Colonic mucosa (tissue), 4 donors: ENCODE results near the gene CACHD1. TPM values are rescaled to one million over a fixed set of nuclear protein-coding genes. Genes with fewer than 3 reads are reported as not detected.

Experiments
- DNase-seq: peaks from one replicate; pipeline ENCODE4 v3.0.0-alpha.2; 2020
- H3K27ac ChIP-seq: fragments of 200-600 bp; one replicate; pipeline ENCODE4 v1.8.0; 2021
- H3K27me3 ChIP-seq: fragments of 200-600 bp; one replicate; pipeline ENCODE4 v1.8.0; 2021
- H3K36me3 ChIP-seq: fragments of 200-600 bp; one replicate; pipeline ENCODE4 v1.8.0; 2021
- H3K4me1 ChIP-seq: fragments of 200-600 bp; one replicate; pipeline ENCODE4 v1.8.0; 2021; ENCODE audit warnings: mild to moderate bottlenecking
- H3K4me3 ChIP-seq: fragments of 200-600 bp; one replicate; pipeline ENCODE4 v1.8.0; 2021
- H3K9ac ChIP-seq, 2 donors: one replicate each; pipeline ENCODE4 v1.7.0; 2013; ENCODE audit warnings: control low read depth in 2 of 2, low read depth in 2 of 2, low read length in 2 of 2
- H3K9me3 ChIP-seq: fragments of 200-600 bp; one replicate; pipeline ENCODE4 v1.8.0; 2021
- CTCF ChIP-seq: fragments of 200-600 bp; IDR thresholded peaks from one replicate; pipeline ENCODE4 v1.8.0; 2022; ENCODE audit warnings: antibody characterized with exemption, mild to moderate bottlenecking
- intact Hi-C: fragments of 100-400 bp; cut with DNase I; formaldehyde crosslinking; loops from one replicate; pipeline ENCODE4 v1.14.1; 2022
- total RNA-seq, 2 donors: library from RNA; stranded (reverse); fragmentation: NEBNext Ultra II Directional in 1 of 2; extraction: Animal tissue kit (Norgen Biotek cat#: 25700) in 1 of 2; gene quantifications; one replicate each; pipeline ENCODE4 v1.2.1, GENCODE V29; 2021
- donor health status: healthy.
- donor health status: DM: no; HTN: no; CAD: no.
- donor health status: DM: no; HTN: no; CAD: no.

The CACHD1 gene
- total RNA-seq, 2 donors from 2014 or later: 1.5 to 2.0 TPM

GRCh38 chr1:64426681-64427080 is 43.2 kb upstream of the CACHD1 start:
- no peak for TF ChIP-seq CTCF
- no peaks in the 10 kb centered on the region for H3K36me3 ChIP-seq
- intact Hi-C loops: no loop called here
- no peaks in the 10 kb centered on the region for H3K9me3 ChIP-seq
- H3K27ac ChIP-seq: no peak overlapping the region
- DNase-seq: no peak
- H3K27me3 ChIP-seq: no peaks in the 10 kb centered on the region
- no peaks in the 10 kb centered on the region for H3K4me1 ChIP-seq
- no peak overlapping the region for H3K4me3 ChIP-seq
- no peak overlapping the region for H3K9ac ChIP-seq

GRCh38 chr1:64427879-64428278 is 42.0 kb upstream of the CACHD1 start:
- intact Hi-C loops: no loop called here
- Histone ChIP-seq H3K27ac (no peak overlapping the region), H3K27me3 (no peaks in the 10 kb centered on the region), H3K4me3 (no peak overlapping the region), H3K4me1 (no peaks in the 10 kb centered on the region), H3K9ac (no peak overlapping the region), H3K9me3 (no peaks in the 10 kb centered on the region), H3K36me3 (no peaks in the 10 kb centered on the region)
- TF ChIP-seq CTCF: no peak
- no peak for DNase-seq

GRCh38 chr1:64433308-64433707 is 36.6 kb upstream of the CACHD1 start:
- TF ChIP-seq CTCF: no peak
- no peak overlapping the region for H3K9ac ChIP-seq
- DNase-seq: no peak
- intact Hi-C loops: no loop called here
- H3K27me3 ChIP-seq: no peaks in the 10 kb centered on the region
- H3K4me3 ChIP-seq: no peak overlapping the region
- H3K4me1 ChIP-seq: no peaks in the 10 kb centered on the region
- H3K36me3 ChIP-seq: no peaks in the 10 kb centered on the region
- H3K9me3 ChIP-seq: no peaks in the 10 kb centered on the region
- H3K27ac ChIP-seq: no peak overlapping the region

- H3K36me3 ChIP-seq: no peaks in the 10 kb centered on the region
- no peak for DNase-seq
- H3K4me1 ChIP-seq: no peaks in the 10 kb centered on the region
- no peak for TF ChIP-seq CTCF
- H3K9ac ChIP-seq: no peak overlapping the region
- no peak overlapping the region for H3K27ac ChIP-seq
- intact Hi-C loops: no loop called here
- H3K4me3 ChIP-seq: no peak overlapping the region
- no peaks in the 10 kb centered on the region for H3K9me3 ChIP-seq
- no peaks in the 10 kb centered on the region for H3K27me3 ChIP-seq
Measured at GRCh38 chr1:64433747-64434146, 36.2 kb upstream of the CACHD1 start.

GRCh38 chr1:64435000-64435399 is 34.9 kb upstream of the CACHD1 start:
- intact Hi-C loops: no loop called here
- TF ChIP-seq CTCF: no peak
- no peak overlapping the region for H3K9ac ChIP-seq
- no peaks in the 10 kb centered on the region for H3K9me3 ChIP-seq
- H3K4me1 ChIP-seq: no peaks in the 10 kb centered on the region
- H3K27me3 ChIP-seq: no peaks in the 10 kb centered on the region
- no peaks in the 10 kb centered on the region for H3K36me3 ChIP-seq
- H3K27ac ChIP-seq: no peak overlapping the region
- no peak overlapping the region for H3K4me3 ChIP-seq
- DNase-seq: no peak

GRCh38 chr1:64437453-64437852 is 32.5 kb upstream of the CACHD1 start:
- Histone ChIP-seq H3K4me3 (no peak overlapping the region), H3K27me3 (no peaks in the 10 kb centered on the region), H3K4me1 (no peaks in the 10 kb centered on the region), H3K9me3 (no peaks in the 10 kb centered on the region), H3K27ac (no peak overlapping the region), H3K36me3 (no peaks in the 10 kb centered on the region), H3K9ac (no peak overlapping the region)
- intact Hi-C loops: no loop called here
- no peak for TF ChIP-seq CTCF
- DNase-seq: no peak
